Left colon (tissue), 2 donors: ENCODE results near the gene TMEM116. TPM values are rescaled to one million over a fixed set of nuclear protein-coding genes. Genes with fewer than 3 reads are reported as not detected.
"Not testable (repeated sequence)": the region's sequence is repeated elsewhere in the genome, so short reads cannot be mapped to it uniquely, and the experiment has no call there.

Experiments used
- ATAC-seq: fragments of 200-7000 bp; cut with Tn5 transposase; one replicate; pipeline ENCODE4 v1.9.1; 2020; ENCODE audit warnings: mild to moderate bottlenecking, moderate library complexity
- DNase-seq, 2 donors: peaks; one replicate each; pipeline ENCODE4 v3.0.0-alpha.2; 2020
- intact Hi-C, 2 donors: fragments of 100-400 bp; cut with DNase I in 1 of 2; cut with micrococcal nuclease in 1 of 2; formaldehyde crosslinking; loops; one replicate each; pipeline versions ENCODE4 v1.11.2 to v1.14.0; 2022; cut with DNase I, micrococcal nuclease
- total RNA-seq, 2 donors: library from RNA; stranded (reverse); fragmentation: NEBNext Ultra II Directional; extraction: Animal tissue kit (Norgen Biotek cat#: 25700); gene quantifications; one replicate each; pipeline ENCODE4 v1.2.1, GENCODE V29; 2021
- donor health status: DM: no; HTN: no; CAD: no.
- donor health status: DM: yes; HTN: yes; CAD: no.

The TMEM116 gene
- total RNA-seq, 2 donors from 2014 or later = 9.3 to 11.9 TPM

- intact Hi-C loops = no loop called here
- ATAC-seq (no peak), DNase-seq (no peak)
Observed at GRCh38 chr12:112011685-112012084, 1.3 kb downstream of the TMEM116 start.

GRCh38 chr12:112010415-112011344 lies 2.3 kb downstream of the TMEM116 start:
- DNase-seq = no peak
- no peak for ATAC-seq
- intact Hi-C loops = no loop called here

- ATAC-seq, DNase-seq, intact Hi-C loops: not testable (repeated sequence)
Observed at GRCh38 chr12:112009596-112009995, 3.4 kb downstream of the TMEM116 start.

- DNase-seq (no peak), ATAC-seq (no peak)
- intact Hi-C loops = no loop called here
Observed at GRCh38 chr12:112008918-112009317, 4.0 kb downstream of the TMEM116 start.

- ATAC-seq (no peak), DNase-seq (no peak)
- intact Hi-C loops = no loop called here
Observed at GRCh38 chr12:112007945-112008344, 5.0 kb downstream of the TMEM116 start.

- intact Hi-C loops = no loop called here
- ATAC-seq = peak; percentile 96
Observed at GRCh38 chr12:112005419-112006395, 7.3 kb downstream of the TMEM116 start.

GRCh38 chr12:112004041-112004440 lies 8.9 kb downstream of the TMEM116 start:
- intact Hi-C loops = no loop called here
- no peak for ATAC-seq

More at GRCh38 chr12:112005419-112006395, 7.3 kb downstream of the TMEM116 start:
- peak; percentile 53 to 63 for DNase-seq

GRCh38 chr12:112001576-112001975 lies 11.4 kb downstream of the TMEM116 start:
- no peak for ATAC-seq
- DNase-seq = no peak
- intact Hi-C loops = no loop called here

More at GRCh38 chr12:112004041-112004440, 8.9 kb downstream of the TMEM116 start:
- no peak for DNase-seq

- DNase-seq (no peak), ATAC-seq (no peak)
- intact Hi-C loops = no loop called here
Observed at GRCh38 chr12:112000820-112001219, 12.1 kb downstream of the TMEM116 start.

GRCh38 chr12:111999129-111999528 lies 13.8 kb downstream of the TMEM116 start:
- intact Hi-C loops, DNase-seq, ATAC-seq: not testable (repeated sequence)

DNA sequence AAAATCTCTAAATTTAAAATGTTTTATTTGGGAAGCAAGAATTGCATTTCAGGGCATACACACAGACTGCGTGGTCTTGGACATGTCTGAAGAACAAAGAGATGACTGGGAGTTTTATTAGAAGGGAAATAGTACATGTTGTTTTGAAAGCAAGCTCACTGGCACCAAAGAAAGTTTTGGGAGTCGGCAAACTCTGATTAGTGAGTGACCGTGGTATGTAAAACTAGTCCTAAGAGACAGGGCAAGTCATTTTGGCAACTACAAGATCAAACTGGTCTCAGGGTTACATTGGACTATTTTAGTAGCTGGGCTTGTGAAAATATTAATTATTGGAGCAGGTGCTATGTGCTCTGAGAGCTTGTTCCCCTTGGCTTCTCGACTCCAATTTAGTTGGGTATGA lies 14.9 kb downstream of the TMEM116 start:
- DNase-seq (no peak), ATAC-seq (no peak)
- intact Hi-C loops = no loop called here

DNA sequence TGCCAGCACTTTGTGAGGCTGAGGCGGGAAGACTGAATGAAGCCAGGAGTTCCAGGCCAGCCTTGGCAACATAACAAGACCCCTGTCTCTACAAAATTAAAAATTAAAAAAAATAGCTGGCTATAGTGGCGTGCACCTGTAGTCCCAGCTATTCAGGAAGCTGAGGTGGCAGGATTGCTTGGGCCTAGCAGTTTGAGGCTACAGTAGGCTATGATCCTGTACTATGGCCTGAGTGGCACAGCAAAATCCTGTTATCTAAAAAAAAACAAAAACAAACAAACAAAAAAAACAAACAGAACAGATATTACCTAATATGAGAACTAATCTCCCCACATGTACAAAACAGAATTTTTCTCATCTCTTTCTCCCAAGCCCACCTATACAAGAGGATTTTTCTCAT lies 15.7 kb downstream of the TMEM116 start:
- ATAC-seq (no peak), DNase-seq (no peak)
- intact Hi-C loops = no loop called here

DNA sequence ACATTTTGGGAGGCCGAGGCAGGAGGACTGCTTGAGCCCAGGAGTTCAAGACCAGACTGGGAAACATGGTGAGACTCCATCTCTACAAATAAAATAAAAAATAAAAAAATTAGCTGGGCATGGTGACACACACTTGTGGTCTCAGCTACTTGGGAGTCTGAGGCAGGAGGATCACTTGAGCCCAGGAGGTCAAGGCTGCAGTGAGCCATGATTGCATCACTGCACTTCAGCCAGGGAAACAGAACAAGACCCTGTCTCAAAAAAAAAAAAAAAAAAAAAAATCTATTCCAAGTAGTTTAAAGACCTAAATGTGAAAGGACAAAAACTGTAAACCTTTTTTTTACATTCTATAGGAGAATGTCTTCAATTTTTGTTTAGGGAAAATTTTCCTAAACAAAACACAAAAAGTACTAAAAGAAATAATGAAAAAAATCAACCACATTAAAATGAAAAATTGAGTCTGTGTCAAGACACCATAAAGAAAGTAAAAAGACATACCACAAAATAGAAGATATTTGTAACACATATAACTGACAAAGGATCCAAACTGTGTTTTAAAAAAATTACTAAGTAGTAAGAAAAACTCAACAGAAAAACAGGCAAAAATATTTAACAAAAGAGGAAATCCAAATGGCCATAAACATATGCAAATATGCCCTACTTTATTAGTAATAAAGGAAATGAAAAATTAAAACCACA lies 17.0 kb downstream of the TMEM116 start:
- DNase-seq (no peak), ATAC-seq (no peak)
- intact Hi-C loops = no loop called here

- DNase-seq = peak in 1 of 2 donors; percentile 21
Observed at GRCh38 chr12:111994211-111995111, 18.5 kb downstream of the TMEM116 start.

GRCh38 chr12:111993292-111994150 lies 19.4 kb downstream of the TMEM116 start:
- intact Hi-C loops = no loop called here
- DNase-seq = no peak
- ATAC-seq = no peak

More at GRCh38 chr12:111994211-111995111, 18.5 kb downstream of the TMEM116 start:
- ATAC-seq, intact Hi-C loops: not testable (repeated sequence)

- ATAC-seq (no peak), DNase-seq (no peak)
- intact Hi-C loops = no loop called here
Observed at GRCh38 chr12:111992464-111992863, 20.5 kb downstream of the TMEM116 start.

DNA sequence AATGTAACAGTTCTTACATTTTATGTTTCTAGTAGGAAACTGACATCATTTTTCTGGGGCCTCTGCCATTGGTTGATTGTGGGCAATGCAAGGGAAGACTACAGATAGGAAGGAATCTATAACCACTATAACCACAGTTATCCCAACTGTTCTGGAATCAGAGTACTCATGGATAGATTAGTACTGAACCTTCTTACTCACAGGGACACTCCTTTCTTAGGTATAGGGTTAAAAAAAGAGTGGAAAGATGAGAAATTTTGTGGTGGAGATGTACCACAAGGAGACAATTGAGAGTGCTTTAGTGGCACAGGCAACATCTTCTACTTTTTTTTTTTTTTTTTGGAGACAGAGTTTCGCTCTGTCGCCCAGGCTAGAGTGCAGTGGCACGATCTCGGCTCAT lies 21.0 kb downstream of the TMEM116 start:
- ATAC-seq (no peak), DNase-seq (no peak)
- intact Hi-C loops = no loop called here
